WTC11 (cell line): ENCODE results near the gene LHPP. TPM values are rescaled to one million over a fixed set of nuclear protein-coding genes. Genes with fewer than 3 reads are reported as not detected.

Experiments used
- ATAC-seq: fragments of 200-7000 bp; cut with Tn5 transposase; 2 replicates; pipeline ENCODE4 v1.10.0; 2021; ENCODE audit warnings: mild to moderate bottlenecking, moderate library complexity
- CTCF ChIA-PET: fragments of 300-600 bp; sonication (Branson Sonifier 250); formaldehyde crosslinking; loops from one replicate; lab custom pipeline; 2021; ENCODE audit warnings: antibody characterized with exemption; lab: Charles Lee
- POLR2A ChIA-PET: fragments of 350-600 bp; sonication (Branson Sonifier 250); formaldehyde crosslinking; loops from one replicate; lab custom pipeline; 2021; ENCODE audit warnings: antibody characterized with exemption; lab: Charles Lee
- DNase-seq: peaks from one replicate; pipeline ENCODE4 v3.0.0; 2021; ENCODE audit warnings: low spot score
- H3K27ac Mint-ChIP-seq: 2 replicates; pipeline ENCODE4 v1.8.0; 2021; ENCODE audit warnings: mixed read lengths
- H3K27me3 Mint-ChIP-seq: 2 replicates; pipeline ENCODE4 v1.8.0; 2021; ENCODE audit warnings: low read depth, mild to moderate bottlenecking, moderate library complexity, mixed read lengths
- H3K36me3 Mint-ChIP-seq: 2 replicates; pipeline ENCODE4 v1.8.0; 2021; ENCODE audit warnings: mixed read lengths
- H3K4me1 Mint-ChIP-seq: 2 replicates; pipeline ENCODE4 v1.8.0; 2022; ENCODE audit warnings: mixed read lengths
- H3K4me3 Mint-ChIP-seq: 2 replicates; pipeline ENCODE4 v1.8.0; 2021; ENCODE audit warnings: mild to moderate bottlenecking, moderate library complexity, mixed read lengths
- H3K9me3 Mint-ChIP-seq: 2 replicates; pipeline ENCODE4 v1.8.0; 2021; ENCODE audit warnings: mixed read lengths
- CREB1 ChIP-seq: sonication (generic); formaldehyde crosslinking; IDR thresholded peaks from 2 replicates; pipeline ENCODE4 v1.8.0; 2023; ENCODE audit warnings: mild to moderate bottlenecking, missing genetic modification reagents
- ETV6 ChIP-seq: sonication (generic); formaldehyde crosslinking; IDR thresholded peaks from 2 replicates; pipeline ENCODE4 v1.8.1; 2022; ENCODE audit warnings: mild to moderate bottlenecking, missing genetic modification reagents
- NFYB ChIP-seq: sonication (generic); formaldehyde crosslinking; conservative IDR thresholded peaks from 2 replicates; pipeline ENCODE4 v1.8.0; 2022; ENCODE audit warnings: low read depth, missing genetic modification reagents
- NR3C1 ChIP-seq: sonication (generic); formaldehyde crosslinking; conservative IDR thresholded peaks from 2 replicates; pipeline ENCODE4 v1.8.1; 2023; ENCODE audit warnings: low read depth, mild to moderate bottlenecking, missing genetic modification reagents
- PRRX2 ChIP-seq: fragments of 250-450 bp; sonication (Bioruptor Pico); IDR thresholded peaks from 2 replicates; pipeline ENCODE4 v1.8.0; 2021; ENCODE audit warnings: mild to moderate bottlenecking
- TEAD4 ChIP-seq: sonication (generic); formaldehyde crosslinking; IDR thresholded peaks from 2 replicates; pipeline ENCODE4 v1.8.0; 2022; ENCODE audit warnings: mild to moderate bottlenecking, missing genetic modification reagents
- TP53 ChIP-seq: sonication (generic); formaldehyde crosslinking; IDR thresholded peaks from 2 replicates; pipeline ENCODE4 v1.8.1; 2023; ENCODE audit warnings: mild to moderate bottlenecking, missing genetic modification reagents
- ZNF263 ChIP-seq: sonication (generic); formaldehyde crosslinking; IDR thresholded peaks from 2 replicates; pipeline ENCODE4 v1.8.1; 2022; ENCODE audit warnings: low read depth, mild to moderate bottlenecking, moderate library complexity, missing genetic modification reagents
- ZNF317 ChIP-seq: sonication (generic); formaldehyde crosslinking; IDR thresholded peaks from 2 replicates; pipeline ENCODE4 v1.8.1; 2023; ENCODE audit warnings: low read depth, mild to moderate bottlenecking, moderate library complexity, missing genetic modification reagents, borderline replicate concordance
- ZNF423 ChIP-seq: fragments of 250-450 bp; sonication (Bioruptor Pico); IDR thresholded peaks from 2 replicates; pipeline ENCODE4 v2.1.2; 2022; ENCODE audit warnings: mild to moderate bottlenecking, moderate library complexity
- ZNF671 ChIP-seq: fragments of 250-450 bp; sonication (Bioruptor Pico); IDR thresholded peaks from 2 replicates; pipeline ENCODE4 v1.8.0; 2021; ENCODE audit warnings: mild to moderate bottlenecking
- total RNA-seq: library from RNA; stranded (reverse); gene quantifications from 3 replicates; pipeline ENCODE4 v1.2.3, GENCODE V29; 2021
- TF ChIP-seq, protein P1 (sequence below): sonication (generic); formaldehyde crosslinking; IDR thresholded peaks from 2 replicates; pipeline ENCODE4 v1.8.0; 2022; ENCODE audit warnings: mild to moderate bottlenecking, missing genetic modification reagents
- TF ChIP-seq, protein P2 (sequence below): sonication (generic); formaldehyde crosslinking; IDR thresholded peaks from 2 replicates; pipeline ENCODE4 v1.8.1; 2023; ENCODE audit warnings: mild to moderate bottlenecking, moderate library complexity, missing genetic modification reagents
- TF ChIP-seq, protein P3 (sequence below): sonication (generic); formaldehyde crosslinking; IDR thresholded peaks from 2 replicates; pipeline ENCODE4 v1.8.1; 2023; ENCODE audit warnings: mild to moderate bottlenecking, missing genetic modification reagents
- TF ChIP-seq, protein P4 (sequence below): sonication (generic); formaldehyde crosslinking; conservative IDR thresholded peaks from 2 replicates; pipeline ENCODE4 v1.8.1; 2022; ENCODE audit warnings: mild to moderate bottlenecking, missing genetic modification reagents
- TF ChIP-seq, protein P5 (sequence below): sonication (generic); formaldehyde crosslinking; IDR thresholded peaks from 2 replicates; pipeline ENCODE4 v1.8.1; 2022; ENCODE audit warnings: missing genetic modification reagents, borderline replicate concordance
- TF ChIP-seq, protein P6 (sequence below): fragments of 250-450 bp; sonication (Bioruptor Pico); IDR thresholded peaks from 2 replicates; pipeline ENCODE4 v1.9.0; 2021; ENCODE audit warnings: mild to moderate bottlenecking
- TF ChIP-seq, protein P7 (sequence below): sonication (generic); formaldehyde crosslinking; IDR thresholded peaks from 2 replicates; pipeline ENCODE4 v1.8.0; 2023; ENCODE audit warnings: missing genetic modification reagents

LHPP gene
- total RNA-seq, 1 experiment from 2014 or later, result 33.2 TPM

DNA sequence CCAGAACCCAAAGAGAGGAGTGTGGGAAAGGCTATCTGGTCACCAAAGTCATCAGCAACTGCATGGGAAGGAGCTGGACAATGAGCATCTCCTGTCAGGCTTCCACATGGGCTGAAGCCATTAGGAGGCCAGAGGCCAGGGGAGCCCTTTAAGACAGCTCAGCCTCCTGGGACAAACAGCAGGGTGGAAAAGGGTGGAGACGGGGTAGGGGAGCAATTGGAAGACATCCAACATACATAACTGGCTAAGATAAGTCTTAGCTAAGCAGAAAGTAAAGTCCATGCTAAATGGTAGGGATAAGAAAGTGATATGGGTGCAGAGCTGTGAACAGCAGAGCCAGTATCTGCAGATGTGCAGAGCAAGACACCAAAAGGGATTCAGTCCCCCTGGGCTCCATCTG is 41.4 kb upstream of the LHPP start (continued):
- TF ChIP-seq, protein P1, sequence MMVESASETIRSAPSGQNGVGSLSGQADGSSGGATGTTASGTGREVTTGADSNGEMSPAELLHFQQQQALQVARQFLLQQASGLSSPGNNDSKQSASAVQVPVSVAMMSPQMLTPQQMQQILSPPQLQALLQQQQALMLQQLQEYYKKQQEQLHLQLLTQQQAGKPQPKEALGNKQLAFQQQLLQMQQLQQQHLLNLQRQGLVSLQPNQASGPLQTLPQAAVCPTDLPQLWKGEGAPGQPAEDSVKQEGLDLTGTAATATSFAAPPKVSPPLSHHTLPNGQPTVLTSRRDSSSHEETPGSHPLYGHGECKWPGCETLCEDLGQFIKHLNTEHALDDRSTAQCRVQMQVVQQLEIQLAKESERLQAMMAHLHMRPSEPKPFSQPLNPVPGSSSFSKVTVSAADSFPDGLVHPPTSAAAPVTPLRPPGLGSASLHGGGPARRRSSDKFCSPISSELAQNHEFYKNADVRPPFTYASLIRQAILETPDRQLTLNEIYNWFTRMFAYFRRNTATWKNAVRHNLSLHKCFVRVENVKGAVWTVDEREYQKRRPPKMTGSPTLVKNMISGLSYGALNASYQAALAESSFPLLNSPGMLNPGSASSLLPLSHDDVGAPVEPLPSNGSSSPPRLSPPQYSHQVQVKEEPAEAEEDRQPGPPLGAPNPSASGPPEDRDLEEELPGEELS (CRISPR knock-in tag), result no peak
- TF ChIP-seq, protein P2, sequence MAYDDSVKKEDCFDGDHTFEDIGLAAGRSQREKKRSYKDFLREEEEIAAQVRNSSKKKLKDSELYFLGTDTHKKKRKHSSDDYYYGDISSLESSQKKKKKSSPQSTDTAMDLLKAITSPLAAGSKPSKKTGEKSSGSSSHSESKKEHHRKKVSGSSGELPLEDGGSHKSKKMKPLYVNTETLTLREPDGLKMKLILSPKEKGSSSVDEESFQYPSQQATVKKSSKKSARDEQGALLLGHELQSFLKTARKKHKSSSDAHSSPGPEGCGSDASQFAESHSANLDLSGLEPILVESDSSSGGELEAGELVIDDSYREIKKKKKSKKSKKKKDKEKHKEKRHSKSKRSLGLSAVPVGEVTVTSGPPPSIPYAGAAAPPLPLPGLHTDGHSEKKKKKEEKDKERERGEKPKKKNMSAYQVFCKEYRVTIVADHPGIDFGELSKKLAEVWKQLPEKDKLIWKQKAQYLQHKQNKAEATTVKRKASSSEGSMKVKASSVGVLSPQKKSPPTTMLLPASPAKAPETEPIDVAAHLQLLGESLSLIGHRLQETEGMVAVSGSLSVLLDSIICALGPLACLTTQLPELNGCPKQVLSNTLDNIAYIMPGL (CRISPR knock-in tag), result no peak
- TF ChIP-seq CREB1 (CRISPR knock-in tag), result no peak

DNA sequence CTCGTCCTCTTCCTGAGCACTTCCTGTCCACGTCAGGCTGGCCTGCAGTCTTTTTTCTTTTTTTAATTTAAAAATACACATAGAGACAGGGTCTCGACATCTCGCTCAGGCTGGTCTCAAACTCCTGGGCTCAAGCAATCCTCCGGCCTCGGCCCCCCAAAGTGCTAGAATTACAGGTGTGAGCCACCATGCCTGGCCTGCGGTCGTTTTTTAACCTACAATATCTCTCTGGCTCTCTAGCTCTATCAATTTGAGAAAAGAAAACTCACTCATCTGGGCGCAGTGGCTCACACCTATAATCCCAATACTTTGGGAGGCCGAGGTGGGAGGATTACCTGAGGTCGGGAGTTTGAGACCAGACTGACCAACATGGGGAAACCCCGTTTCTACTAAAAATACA is 38.9 kb upstream of the LHPP start:
- no peak for ATAC-seq
- H3K4me3 Mint-ChIP-seq, result no peak overlapping the region

DNA sequence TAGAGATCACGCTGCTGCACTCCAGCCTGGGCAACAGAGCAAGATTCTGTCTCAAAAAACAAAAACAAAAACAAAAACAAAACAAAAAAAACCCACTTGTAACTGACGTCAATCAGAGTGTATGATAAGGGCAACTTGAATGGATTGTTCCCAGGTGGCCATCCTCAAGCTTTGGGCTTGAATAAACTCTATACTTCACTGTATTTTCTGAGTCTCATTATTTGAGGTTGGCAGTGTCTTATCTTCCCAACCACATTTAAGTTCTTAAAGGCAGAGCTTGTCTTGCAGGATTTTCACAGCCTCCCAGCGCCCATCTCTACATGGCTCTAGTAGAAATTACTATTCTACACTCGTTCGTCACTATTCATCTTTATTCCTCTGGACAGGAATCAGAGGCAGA is 37.8 kb upstream of the LHPP start:
- DNase-seq (no peak), ATAC-seq (no peak)
- H3K9me3 Mint-ChIP-seq, result no peaks in the 10 kb centered on the region
- ChIA-PET POLR2A (no interaction called here), CTCF (interaction anchor here (0.6 to 0.8 kb wide), 3 partner anchors 35 to 112 kb away, joined by 3 to 4 read pairs (median 4); no protein-coding TSS in a partner anchor)
- no peak overlapping the region for H3K27ac Mint-ChIP-seq
- H3K36me3 Mint-ChIP-seq, result no peaks in the 10 kb centered on the region
- peaks cover 36% of the 10 kb centered on the region for H3K4me1 Mint-ChIP-seq
- no peak overlapping the region for H3K4me3 Mint-ChIP-seq
- H3K27me3 Mint-ChIP-seq, result peaks cover 18% of the 10 kb centered on the region
- TF ChIP-seq, protein P3, sequence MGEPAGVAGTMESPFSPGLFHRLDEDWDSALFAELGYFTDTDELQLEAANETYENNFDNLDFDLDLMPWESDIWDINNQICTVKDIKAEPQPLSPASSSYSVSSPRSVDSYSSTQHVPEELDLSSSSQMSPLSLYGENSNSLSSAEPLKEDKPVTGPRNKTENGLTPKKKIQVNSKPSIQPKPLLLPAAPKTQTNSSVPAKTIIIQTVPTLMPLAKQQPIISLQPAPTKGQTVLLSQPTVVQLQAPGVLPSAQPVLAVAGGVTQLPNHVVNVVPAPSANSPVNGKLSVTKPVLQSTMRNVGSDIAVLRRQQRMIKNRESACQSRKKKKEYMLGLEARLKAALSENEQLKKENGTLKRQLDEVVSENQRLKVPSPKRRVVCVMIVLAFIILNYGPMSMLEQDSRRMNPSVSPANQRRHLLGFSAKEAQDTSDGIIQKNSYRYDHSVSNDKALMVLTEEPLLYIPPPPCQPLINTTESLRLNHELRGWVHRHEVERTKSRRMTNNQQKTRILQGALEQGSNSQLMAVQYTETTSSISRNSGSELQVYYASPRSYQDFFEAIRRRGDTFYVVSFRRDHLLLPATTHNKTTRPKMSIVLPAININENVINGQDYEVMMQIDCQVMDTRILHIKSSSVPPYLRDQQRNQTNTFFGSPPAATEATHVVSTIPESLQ (CRISPR knock-in tag), result no peak
- TF ChIP-seq PRRX2 (CRISPR knock-in tag) (no peak), ETV6 (CRISPR knock-in tag) (no peak), NFYB (no peak), ZNF671 (CRISPR knock-in tag) (no peak), TP53 (CRISPR knock-in tag) (no peak), ZNF423 (no peak), ZNF317 (no peak)
- TF ChIP-seq, protein P1 (CRISPR knock-in tag), result no peak

More for the DNA sequence above, 38.9 kb upstream of the LHPP start:
- peaks cover 18% of the 10 kb centered on the region for H3K27me3 Mint-ChIP-seq
- H3K9me3 Mint-ChIP-seq, result no peaks in the 10 kb centered on the region
- ChIA-PET CTCF (interaction anchor here (0.9 to 1.0 kb wide), 2 partner anchors 19 to 27 kb away, joined by 3 read pairs; partner anchors contain the start of gene NKX1-2), POLR2A (no interaction called here)
- H3K4me1 Mint-ChIP-seq, result peaks cover 27% of the 10 kb centered on the region
- H3K27ac Mint-ChIP-seq, result no peak overlapping the region
- no peaks in the 10 kb centered on the region for H3K36me3 Mint-ChIP-seq
- TF ChIP-seq, protein P4, sequence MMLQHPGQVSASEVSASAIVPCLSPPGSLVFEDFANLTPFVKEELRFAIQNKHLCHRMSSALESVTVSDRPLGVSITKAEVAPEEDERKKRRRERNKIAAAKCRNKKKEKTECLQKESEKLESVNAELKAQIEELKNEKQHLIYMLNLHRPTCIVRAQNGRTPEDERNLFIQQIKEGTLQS, result no peak
- TF ChIP-seq, protein P5, sequence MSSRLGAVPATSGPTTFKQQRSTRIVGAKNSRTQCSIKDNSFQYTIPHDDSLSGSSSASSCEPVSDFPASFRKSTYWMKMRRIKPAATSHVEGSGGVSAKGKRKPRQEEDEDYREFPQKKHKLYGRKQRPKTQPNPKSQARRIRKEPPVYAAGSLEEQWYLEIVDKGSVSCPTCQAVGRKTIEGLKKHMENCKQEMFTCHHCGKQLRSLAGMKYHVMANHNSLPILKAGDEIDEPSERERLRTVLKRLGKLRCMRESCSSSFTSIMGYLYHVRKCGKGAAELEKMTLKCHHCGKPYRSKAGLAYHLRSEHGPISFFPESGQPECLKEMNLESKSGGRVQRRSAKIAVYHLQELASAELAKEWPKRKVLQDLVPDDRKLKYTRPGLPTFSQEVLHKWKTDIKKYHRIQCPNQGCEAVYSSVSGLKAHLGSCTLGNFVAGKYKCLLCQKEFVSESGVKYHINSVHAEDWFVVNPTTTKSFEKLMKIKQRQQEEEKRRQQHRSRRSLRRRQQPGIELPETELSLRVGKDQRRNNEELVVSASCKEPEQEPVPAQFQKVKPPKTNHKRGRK (CRISPR knock-in tag), result no peak
- TF ChIP-seq, protein P6, sequence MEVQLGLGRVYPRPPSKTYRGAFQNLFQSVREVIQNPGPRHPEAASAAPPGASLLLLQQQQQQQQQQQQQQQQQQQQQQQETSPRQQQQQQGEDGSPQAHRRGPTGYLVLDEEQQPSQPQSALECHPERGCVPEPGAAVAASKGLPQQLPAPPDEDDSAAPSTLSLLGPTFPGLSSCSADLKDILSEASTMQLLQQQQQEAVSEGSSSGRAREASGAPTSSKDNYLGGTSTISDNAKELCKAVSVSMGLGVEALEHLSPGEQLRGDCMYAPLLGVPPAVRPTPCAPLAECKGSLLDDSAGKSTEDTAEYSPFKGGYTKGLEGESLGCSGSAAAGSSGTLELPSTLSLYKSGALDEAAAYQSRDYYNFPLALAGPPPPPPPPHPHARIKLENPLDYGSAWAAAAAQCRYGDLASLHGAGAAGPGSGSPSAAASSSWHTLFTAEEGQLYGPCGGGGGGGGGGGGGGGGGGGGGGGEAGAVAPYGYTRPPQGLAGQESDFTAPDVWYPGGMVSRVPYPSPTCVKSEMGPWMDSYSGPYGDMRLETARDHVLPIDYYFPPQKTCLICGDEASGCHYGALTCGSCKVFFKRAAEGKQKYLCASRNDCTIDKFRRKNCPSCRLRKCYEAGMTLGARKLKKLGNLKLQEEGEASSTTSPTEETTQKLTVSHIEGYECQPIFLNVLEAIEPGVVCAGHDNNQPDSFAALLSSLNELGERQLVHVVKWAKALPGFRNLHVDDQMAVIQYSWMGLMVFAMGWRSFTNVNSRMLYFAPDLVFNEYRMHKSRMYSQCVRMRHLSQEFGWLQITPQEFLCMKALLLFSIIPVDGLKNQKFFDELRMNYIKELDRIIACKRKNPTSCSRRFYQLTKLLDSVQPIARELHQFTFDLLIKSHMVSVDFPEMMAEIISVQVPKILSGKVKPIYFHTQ, result no peak
- no peak for TF ChIP-seq NR3C1
- TF ChIP-seq TP53 (CRISPR knock-in tag), result no peak
- TF ChIP-seq, protein P7, sequence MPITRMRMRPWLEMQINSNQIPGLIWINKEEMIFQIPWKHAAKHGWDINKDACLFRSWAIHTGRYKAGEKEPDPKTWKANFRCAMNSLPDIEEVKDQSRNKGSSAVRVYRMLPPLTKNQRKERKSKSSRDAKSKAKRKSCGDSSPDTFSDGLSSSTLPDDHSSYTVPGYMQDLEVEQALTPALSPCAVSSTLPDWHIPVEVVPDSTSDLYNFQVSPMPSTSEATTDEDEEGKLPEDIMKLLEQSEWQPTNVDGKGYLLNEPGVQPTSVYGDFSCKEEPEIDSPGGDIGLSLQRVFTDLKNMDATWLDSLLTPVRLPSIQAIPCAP (CRISPR knock-in tag), result no peak
- TF ChIP-seq ZNF263, result no peak
- TF ChIP-seq TEAD4 (CRISPR knock-in tag), result no peak
- DNase-seq, result no peak
